Stimulated activated effector memory CD8-positive, alpha-beta T cell treated with anti-CD3 and anti-CD28 coated beads, Interleukin-12 subunit alpha, Interleukin-12 subunit beta, amount 100 ng/mL, for 72 hours (primary cell): ENCODE measurements around the gene KAT6B.

Source experiments
- ATAC-seq: fragments of 150-1000 bp; cut with Tn5 transposase; 2 replicates; pipeline ENCODE4 v1.10.0; 2021
- DNase-seq, 2 donors: peaks; one replicate each; pipeline ENCODE4 v3.0.0; 2021 to 2022; ENCODE audit warnings: low spot score in 2 of 2
- H3K27ac Mint-ChIP-seq: one replicate; pipeline ENCODE4 v1.8.0; 2022; ENCODE audit warnings: mild to moderate bottlenecking, mixed read lengths
- H3K36me3 Mint-ChIP-seq: one replicate; pipeline ENCODE4 v1.8.0; 2022; ENCODE audit warnings: mild to moderate bottlenecking, mixed read lengths
- H3K4me1 Mint-ChIP-seq: one replicate; pipeline ENCODE4 v1.8.0; 2022; ENCODE audit warnings: mixed read lengths
- H3K4me3 Mint-ChIP-seq: one replicate; pipeline ENCODE4 v1.8.0; 2022; ENCODE audit warnings: mild to moderate bottlenecking, mixed read lengths
- H3K9me3 Mint-ChIP-seq: one replicate; pipeline ENCODE4 v1.8.0; 2022; ENCODE audit warnings: mixed read lengths

Gene KAT6B

DNA sequence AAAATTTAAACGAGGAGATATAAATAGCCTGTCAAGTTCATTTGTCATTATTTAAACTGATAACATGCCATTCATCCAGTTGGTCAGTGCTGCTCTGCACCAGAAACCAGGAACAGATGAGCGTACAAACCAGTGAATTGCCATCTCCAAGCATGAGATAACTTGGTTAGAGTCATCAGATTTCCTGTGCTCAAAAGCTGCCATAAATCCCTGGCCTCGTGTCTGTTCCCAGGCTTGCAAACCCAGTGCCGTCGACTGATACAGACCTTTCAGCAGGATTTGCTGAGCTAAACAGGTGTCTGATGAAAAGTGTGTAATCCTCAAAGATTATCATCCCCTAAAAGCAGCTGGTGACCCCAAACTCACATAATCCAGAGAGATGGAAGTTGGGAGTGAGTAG is 189.0 kb downstream of the KAT6B start:
- peaks cover 31% of the 10 kb centered on the region for H3K4me1 Mint-ChIP-seq
- DNase-seq (no peak), ATAC-seq (no peak)
- no peaks in the 10 kb centered on the region for H3K36me3 Mint-ChIP-seq
- peak overlapping the region; percentile 94 for H3K27ac Mint-ChIP-seq
- H3K9me3 Mint-ChIP-seq = no peaks in the 10 kb centered on the region
- H3K4me3 Mint-ChIP-seq = peak overlapping the region; percentile 73

DNA sequence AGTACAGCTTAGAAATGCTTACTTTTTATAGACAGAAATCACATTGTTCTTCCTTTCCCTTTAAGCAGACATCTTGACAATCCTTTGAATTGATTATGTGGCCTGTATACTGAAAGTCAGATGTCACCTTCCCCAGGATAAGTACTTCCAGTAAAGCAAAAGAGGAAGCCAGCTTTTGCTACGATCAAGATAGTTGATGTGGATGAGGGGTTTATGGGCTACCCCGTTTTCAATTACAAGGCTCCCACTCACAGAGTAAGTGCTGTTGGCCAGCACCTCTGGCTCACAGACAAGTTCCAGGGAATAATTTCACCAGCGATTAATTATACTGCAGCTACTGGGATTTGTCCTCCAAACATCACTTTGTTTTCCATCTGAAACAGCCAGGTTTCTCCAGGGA is 189.9 kb downstream of the KAT6B start:
- Mint-ChIP-seq H3K9me3 (no peaks in the 10 kb centered on the region), H3K36me3 (no peaks in the 10 kb centered on the region), H3K27ac (peak overlapping the region; percentile 94), H3K4me3 (no peak overlapping the region), H3K4me1 (peaks cover 31% of the 10 kb centered on the region)
- ATAC-seq (no peak), DNase-seq (no peak)

DNA sequence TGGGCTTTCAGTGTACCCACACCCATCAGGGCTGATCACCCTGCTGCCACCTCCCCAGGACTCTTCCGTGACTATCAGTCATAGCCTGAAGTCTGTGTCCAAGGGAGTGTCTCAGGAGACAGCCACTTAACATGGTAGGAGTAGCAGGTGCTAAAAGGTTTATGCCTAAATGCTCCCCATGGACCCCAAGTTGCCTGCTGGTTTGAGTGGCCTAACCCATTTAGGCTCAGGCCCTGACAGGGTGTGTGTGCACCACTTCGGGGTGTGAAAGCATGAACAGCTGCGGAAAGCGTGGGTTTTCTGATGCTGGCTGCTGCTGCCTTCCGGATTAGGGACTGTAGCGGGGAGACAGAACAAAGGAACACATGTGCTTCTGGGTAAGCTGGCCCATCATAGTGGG is 191.9 kb downstream of the KAT6B start:
- no peak for ATAC-seq
- no peak overlapping the region for H3K4me3 Mint-ChIP-seq
- H3K9me3 Mint-ChIP-seq = no peaks in the 10 kb centered on the region
- peaks cover 14% of the 10 kb centered on the region for H3K36me3 Mint-ChIP-seq
- peaks cover 32% of the 10 kb centered on the region for H3K4me1 Mint-ChIP-seq
- DNase-seq = no peak
- H3K27ac Mint-ChIP-seq = no peak overlapping the region

DNA sequence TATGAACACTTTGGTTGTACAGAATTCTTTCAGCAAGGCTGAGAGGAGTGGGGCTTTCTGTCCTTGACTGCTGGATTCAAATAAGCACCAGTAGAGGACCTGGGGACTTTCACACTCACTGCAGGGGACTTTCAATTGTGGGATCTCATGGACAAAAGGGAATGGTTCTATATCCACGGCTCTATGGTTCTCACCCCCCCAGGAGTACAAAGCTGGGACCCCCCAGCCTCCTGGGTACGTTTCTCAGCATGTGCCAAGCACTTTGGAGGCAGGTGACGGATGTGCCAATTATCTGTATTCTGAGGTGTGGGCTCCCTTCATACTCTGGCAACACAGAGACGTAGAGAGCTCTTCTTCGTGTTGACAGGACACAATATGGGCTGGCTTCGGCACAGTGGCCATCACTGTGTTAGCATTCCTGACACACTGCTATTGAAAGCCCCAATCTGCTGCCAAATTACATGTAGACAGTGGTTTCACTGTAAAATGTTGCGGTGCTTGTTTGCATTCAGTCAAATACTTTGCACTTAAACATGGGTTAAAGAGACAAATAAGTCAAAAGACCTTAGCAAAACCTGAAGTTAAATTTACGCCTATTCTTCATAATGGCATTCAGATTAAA is 192.4 kb downstream of the KAT6B start:
- no peak for DNase-seq
- no peaks in the 10 kb centered on the region for H3K9me3 Mint-ChIP-seq
- peak overlapping the region; percentile 24 for H3K27ac Mint-ChIP-seq
- ATAC-seq = no peak
- peaks cover 14% of the 10 kb centered on the region for H3K36me3 Mint-ChIP-seq
- peaks cover 27% of the 10 kb centered on the region for H3K4me1 Mint-ChIP-seq
- no peak overlapping the region for H3K4me3 Mint-ChIP-seq

DNA sequence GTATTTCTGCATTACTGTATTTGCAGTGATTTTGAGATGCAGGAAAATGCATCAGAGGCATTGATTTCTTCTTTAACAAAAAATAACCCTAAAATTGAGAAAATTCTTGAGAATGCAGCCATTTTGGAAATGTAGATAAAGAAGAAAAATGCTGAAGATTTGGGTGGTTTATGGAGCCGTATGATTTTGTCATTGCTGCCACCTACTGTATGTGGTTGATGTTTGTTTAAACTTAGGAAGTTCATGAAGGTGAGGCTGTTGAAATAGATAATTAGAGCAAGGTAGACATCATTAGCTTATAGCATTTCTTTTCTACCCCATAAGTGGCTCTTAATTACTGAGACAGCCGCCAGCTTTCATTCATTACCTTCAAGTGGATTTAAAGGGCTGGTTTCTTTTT is 193.0 kb downstream of the KAT6B start:
- Mint-ChIP-seq H3K4me3 (no peak overlapping the region), H3K27ac (peak overlapping the region; percentile 24)

DNA sequence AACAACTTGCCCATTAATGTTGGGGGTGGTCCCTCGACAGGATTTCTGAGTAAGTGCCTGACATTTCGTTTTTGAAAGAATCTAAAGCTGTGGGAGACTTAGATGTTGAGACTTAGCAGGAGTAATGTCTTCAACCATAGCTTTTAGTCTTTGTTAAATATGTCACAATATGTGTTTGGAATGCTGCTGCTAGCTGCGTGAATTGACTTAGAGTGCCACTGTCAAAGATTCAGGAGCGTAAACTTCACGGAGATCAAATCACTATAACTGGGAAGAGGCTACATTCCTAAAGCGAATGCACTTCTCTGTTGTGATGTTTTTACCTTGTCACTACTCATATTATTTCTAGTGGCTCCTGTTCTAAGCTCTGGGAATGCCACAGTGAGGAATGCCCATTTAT is 193.8 kb downstream of the KAT6B start:
- Mint-ChIP-seq H3K27ac (peak overlapping the region; percentile 26), H3K9me3 (no peaks in the 10 kb centered on the region), H3K36me3 (peaks cover 24% of the 10 kb centered on the region), H3K4me3 (no peak overlapping the region), H3K4me1 (peaks cover 15% of the 10 kb centered on the region)
- DNase-seq (no peak), ATAC-seq (no peak)

More for the DNA sequence above, 193.0 kb downstream of the KAT6B start:
- Mint-ChIP-seq H3K4me1 (peaks cover 22% of the 10 kb centered on the region), H3K36me3 (peaks cover 16% of the 10 kb centered on the region), H3K9me3 (no peaks in the 10 kb centered on the region)
- ATAC-seq (no peak), DNase-seq (no peak)

- Mint-ChIP-seq H3K4me3 (no peak overlapping the region), H3K4me1 (peaks cover 10% of the 10 kb centered on the region), H3K36me3 (peaks cover 38% of the 10 kb centered on the region), H3K9me3 (no peaks in the 10 kb centered on the region), H3K27ac (no peak overlapping the region)
- no peak for ATAC-seq
- DNase-seq = no peak
Observed at GRCh38 chr10:75021379-75022249, 195.2 kb downstream of the KAT6B start.

- no peak overlapping the region for H3K4me3 Mint-ChIP-seq
- no peak for DNase-seq
- H3K4me1 Mint-ChIP-seq = peaks cover 10% of the 10 kb centered on the region
- H3K9me3 Mint-ChIP-seq = no peaks in the 10 kb centered on the region
- H3K27ac Mint-ChIP-seq = peak overlapping the region; percentile 60
- no peak for ATAC-seq
- H3K36me3 Mint-ChIP-seq = peaks cover 48% of the 10 kb centered on the region
Observed at GRCh38 chr10:75023074-75023473, 196.7 kb downstream of the KAT6B start.

DNA sequence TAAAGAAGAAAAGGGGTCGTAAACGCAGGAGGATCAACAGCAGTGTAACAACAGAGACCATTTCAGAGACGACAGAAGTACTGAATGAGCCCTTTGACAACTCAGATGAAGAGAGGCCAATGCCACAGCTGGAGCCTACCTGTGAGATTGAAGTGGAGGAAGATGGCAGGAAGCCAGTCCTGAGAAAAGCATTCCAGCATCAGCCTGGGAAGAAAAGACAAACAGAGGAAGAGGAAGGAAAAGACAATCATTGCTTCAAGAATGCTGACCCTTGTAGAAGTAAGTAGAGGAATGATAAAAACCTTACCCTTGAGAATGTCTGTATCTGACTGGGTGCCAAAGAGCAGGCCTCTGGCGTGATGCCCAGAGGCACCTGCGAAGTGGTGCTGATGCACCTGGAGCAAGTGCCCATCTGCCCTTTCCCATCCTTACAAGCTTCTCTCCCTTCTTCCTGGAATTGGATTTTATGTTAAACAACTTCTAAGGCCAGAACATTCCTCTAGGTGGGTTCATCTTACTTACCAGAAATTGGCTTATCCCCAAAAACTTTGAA is 198.6 kb downstream of the KAT6B start:
- DNase-seq (no peak), ATAC-seq (no peak)
- Mint-ChIP-seq H3K4me1 (peaks cover 10% of the 10 kb centered on the region), H3K36me3 (peaks cover 59% of the 10 kb centered on the region), H3K9me3 (no peaks in the 10 kb centered on the region), H3K4me3 (no peak overlapping the region), H3K27ac (no peak overlapping the region)

- DNase-seq (no peak), ATAC-seq (no peak)
- H3K9me3 Mint-ChIP-seq = no peaks in the 10 kb centered on the region
- no peaks in the 10 kb centered on the region for H3K4me1 Mint-ChIP-seq
- H3K4me3 Mint-ChIP-seq = no peak overlapping the region
- peak overlapping the region; percentile 15 for H3K27ac Mint-ChIP-seq
- peaks cover 57% of the 10 kb centered on the region for H3K36me3 Mint-ChIP-seq
Observed at GRCh38 chr10:75028049-75028448, 201.6 kb downstream of the KAT6B start.

GRCh38 chr10:75028748-75029147 is 202.3 kb downstream of the KAT6B start:
- Mint-ChIP-seq H3K36me3 (peaks cover 57% of the 10 kb centered on the region), H3K9me3 (no peaks in the 10 kb centered on the region), H3K4me1 (peaks cover 1% of the 10 kb centered on the region), H3K4me3 (no peak overlapping the region), H3K27ac (peak overlapping the region; percentile 15)
- DNase-seq = no peak
- no peak for ATAC-seq

DNA sequence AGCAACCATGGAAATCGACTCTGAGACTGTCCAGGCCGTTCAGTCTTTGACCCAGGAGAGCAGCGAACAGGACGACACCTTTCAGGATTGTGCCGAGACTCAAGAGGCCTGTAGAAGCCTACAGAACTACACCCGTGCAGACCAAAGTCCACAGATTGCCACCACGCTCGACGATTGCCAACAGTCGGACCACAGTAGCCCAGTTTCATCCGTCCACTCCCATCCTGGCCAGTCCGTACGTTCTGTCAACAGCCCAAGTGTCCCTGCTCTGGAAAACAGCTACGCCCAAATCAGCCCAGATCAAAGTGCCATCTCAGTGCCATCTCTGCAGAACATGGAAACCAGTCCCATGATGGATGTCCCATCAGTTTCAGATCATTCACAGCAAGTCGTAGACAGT is 203.0 kb downstream of the KAT6B start:
- Mint-ChIP-seq H3K27ac (peak overlapping the region; percentile 6), H3K36me3 (peaks cover 55% of the 10 kb centered on the region), H3K4me1 (peaks cover 8% of the 10 kb centered on the region), H3K4me3 (no peak overlapping the region), H3K9me3 (no peaks in the 10 kb centered on the region)
- ATAC-seq (no peak), DNase-seq (no peak)

- DNase-seq = no peak
- Mint-ChIP-seq H3K9me3 (no peaks in the 10 kb centered on the region), H3K27ac (peak overlapping the region; percentile 6), H3K4me3 (no peak overlapping the region), H3K36me3 (peaks cover 51% of the 10 kb centered on the region), H3K4me1 (peaks cover 12% of the 10 kb centered on the region)
- ATAC-seq = no peak
Observed at GRCh38 chr10:75029857-75030256, 203.5 kb downstream of the KAT6B start.

- Mint-ChIP-seq H3K36me3 (peaks cover 46% of the 10 kb centered on the region), H3K27ac (no peak overlapping the region), H3K4me1 (peaks cover 18% of the 10 kb centered on the region), H3K9me3 (no peaks in the 10 kb centered on the region), H3K4me3 (no peak overlapping the region)
- DNase-seq = no peak
- ATAC-seq = no peak
Observed at GRCh38 chr10:75030371-75030770, 204.0 kb downstream of the KAT6B start.

GRCh38 chr10:75032119-75032518 is 205.7 kb downstream of the KAT6B start:
- Mint-ChIP-seq H3K4me1 (peaks cover 35% of the 10 kb centered on the region), H3K9me3 (no peaks in the 10 kb centered on the region), H3K4me3 (no peak overlapping the region), H3K36me3 (peaks cover 28% of the 10 kb centered on the region), H3K27ac (no peak overlapping the region)
- ATAC-seq (no peak), DNase-seq (no peak)

DNA sequence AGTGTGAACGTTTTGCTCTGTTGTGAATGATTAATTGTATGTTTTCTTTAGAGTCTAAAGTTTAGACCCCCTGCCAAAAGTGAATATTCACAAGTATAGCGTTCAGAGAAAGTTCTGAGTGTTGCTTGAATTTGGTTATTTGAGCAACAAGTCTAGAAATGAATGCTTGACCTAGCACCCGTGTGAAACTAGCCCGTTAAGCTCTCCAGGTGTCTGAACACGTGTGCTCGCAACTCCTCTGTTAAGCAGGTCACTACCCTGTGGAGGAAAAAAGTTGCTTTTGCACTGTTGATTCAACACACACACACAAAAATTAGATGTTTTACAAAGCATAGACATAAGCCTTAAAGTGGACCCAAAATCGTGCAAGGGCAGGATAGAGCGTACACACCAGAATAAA is 206.4 kb downstream of the KAT6B start:
- DNase-seq (no peak), ATAC-seq (no peak)
- no peaks in the 10 kb centered on the region for H3K9me3 Mint-ChIP-seq
- peaks cover 42% of the 10 kb centered on the region for H3K4me1 Mint-ChIP-seq
- no peak overlapping the region for H3K27ac Mint-ChIP-seq
- H3K36me3 Mint-ChIP-seq = peaks cover 26% of the 10 kb centered on the region
- H3K4me3 Mint-ChIP-seq = no peak overlapping the region
